Trophoblast cell (in vitro differentiated cells and primary cell): ENCODE results near the gene SPG11. TPM values are rescaled to one million over a fixed set of nuclear protein-coding genes. Genes with fewer than 3 reads are reported as not detected.
A peak's percentile ranks its signal among the peaks of the same experiment; 100 is the strongest.

Experiments used
- DNase-seq, 2 donors: peaks; one replicate each; pipeline ENCODE4 v3.0.0-alpha.2; 2016
- H2AFZ ChIP-seq: 2 replicates; pipeline ENCODE4 v1.6.1; 2013; ENCODE audit warnings: low read length, moderate library complexity, mild to moderate bottlenecking; ENCODE audit not compliant: insufficient read depth, poor library complexity
- H2AK5ac ChIP-seq: 2 replicates; pipeline ENCODE4 v1.6.1; 2013; ENCODE audit warnings: mild to moderate bottlenecking, low read length
- H2BK120ac ChIP-seq: 2 replicates; pipeline ENCODE4 v1.6.1; 2013; ENCODE audit warnings: low read length, mild to moderate bottlenecking, moderate library complexity; ENCODE audit not compliant: insufficient read depth, poor library complexity
- H2BK12ac ChIP-seq: 2 replicates; pipeline ENCODE4 v1.6.1; 2013; ENCODE audit warnings: mild to moderate bottlenecking, low read length, moderate library complexity
- H2BK5ac ChIP-seq: 2 replicates; pipeline ENCODE4 v1.6.1; 2013; ENCODE audit warnings: low read length, low read depth, moderate library complexity, mild to moderate bottlenecking; ENCODE audit not compliant: poor library complexity
- H3K14ac ChIP-seq: 2 replicates; pipeline ENCODE4 v1.6.1; 2013; ENCODE audit warnings: mild to moderate bottlenecking, low read length
- H3K18ac ChIP-seq: 2 replicates; pipeline ENCODE4 v1.6.1; 2013; ENCODE audit warnings: mild to moderate bottlenecking, low read length
- H3K23ac ChIP-seq: 2 replicates; pipeline ENCODE4 v1.6.1; 2013; ENCODE audit warnings: low read length
- H3K27ac ChIP-seq: 2 replicates; pipeline ENCODE4 v1.5.1; 2013; ENCODE audit warnings: low read depth, mild to moderate bottlenecking, inconsistent platforms, low read length, moderate library complexity
- H3K27me3 ChIP-seq: 2 replicates; pipeline ENCODE4 v1.6.1; 2013; ENCODE audit warnings: inconsistent platforms, mild to moderate bottlenecking, low read length, moderate library complexity; ENCODE audit not compliant: insufficient read depth
- H3K36me3 ChIP-seq, 2 experiments: 1 replicate in 1 of 2; 2 replicates in 1 of 2; pipeline ENCODE4 v1.6.1; 2013; ENCODE audit warnings: low read length in 2 of 2, mild to moderate bottlenecking in 2 of 2, moderate library complexity in 1 of 2; ENCODE audit not compliant: insufficient read depth in 2 of 2, control insufficient read depth in 1 of 2
- H3K4ac ChIP-seq: 2 replicates; pipeline ENCODE4 v1.6.1; 2013; ENCODE audit warnings: low read depth, mild to moderate bottlenecking, low read length, moderate library complexity
- H3K4me1 ChIP-seq, 2 experiments: 1 replicate in 1 of 2; 2 replicates in 1 of 2; pipeline ENCODE4 v1.6.1; 2013; ENCODE audit warnings: low read length in 2 of 2, mild to moderate bottlenecking in 2 of 2, moderate library complexity in 1 of 2; ENCODE audit not compliant: insufficient read depth in 2 of 2, control insufficient read depth in 1 of 2
- H3K4me2 ChIP-seq: 2 replicates; pipeline ENCODE4 v1.6.1; 2013; ENCODE audit warnings: inconsistent platforms, mild to moderate bottlenecking, low read length, moderate library complexity
- H3K4me3 ChIP-seq: 2 replicates; pipeline ENCODE4 v1.5.1; 2013; ENCODE audit warnings: mild to moderate bottlenecking, low read depth, low read length, inconsistent platforms
- H3K79me1 ChIP-seq: one replicate; pipeline ENCODE4 v1.6.1; 2013; ENCODE audit warnings: low read length
- H3K79me2 ChIP-seq: 2 replicates; pipeline ENCODE4 v1.6.1; 2013; ENCODE audit warnings: low read length, mild to moderate bottlenecking; ENCODE audit not compliant: control insufficient read depth, insufficient read depth, poor library complexity
- H3K9ac ChIP-seq: 2 replicates; pipeline ENCODE4 v1.6.1; 2013; ENCODE audit warnings: mild to moderate bottlenecking, low read length
- H3K9me3 ChIP-seq: 2 replicates; pipeline ENCODE4 v1.6.1; 2013; ENCODE audit warnings: low read depth, mild to moderate bottlenecking, control low read depth, inconsistent platforms, low read length; ENCODE audit not compliant: insufficient read depth
- H4K12ac ChIP-seq: 2 replicates; pipeline ENCODE4 v1.6.1; 2013; ENCODE audit warnings: low read depth, mild to moderate bottlenecking, low read length, moderate library complexity
- H4K8ac ChIP-seq: 2 replicates; pipeline ENCODE4 v1.6.1; 2013; ENCODE audit warnings: low read depth, mild to moderate bottlenecking, low read length, moderate library complexity
- H4K91ac ChIP-seq: one replicate; pipeline ENCODE4 v1.6.1; 2013; ENCODE audit warnings: low read depth, mild to moderate bottlenecking, low read length, moderate library complexity
- WGBS: extraction: QIAGEN DNeasy Blood & Tissue Kit; methylation state at CpG from one replicate; pipeline ENCODE4 v1.1.7; 2013; ENCODE audit warnings: missing lambda C conversion rate; ENCODE audit not compliant: insufficient read length, insufficient coverage; ENCODE audit errors: extremely low coverage; 5-methylcytosine and 5-hydroxymethylcytosine counted together
- polyA plus RNA-seq: library from polyadenylated mRNA; stranded (reverse); fragments of 200-250 nt; gene quantifications from 2 replicates; pipeline ENCODE4 v1.2.3, GENCODE V29; 2013

The SPG11 gene, protein sequence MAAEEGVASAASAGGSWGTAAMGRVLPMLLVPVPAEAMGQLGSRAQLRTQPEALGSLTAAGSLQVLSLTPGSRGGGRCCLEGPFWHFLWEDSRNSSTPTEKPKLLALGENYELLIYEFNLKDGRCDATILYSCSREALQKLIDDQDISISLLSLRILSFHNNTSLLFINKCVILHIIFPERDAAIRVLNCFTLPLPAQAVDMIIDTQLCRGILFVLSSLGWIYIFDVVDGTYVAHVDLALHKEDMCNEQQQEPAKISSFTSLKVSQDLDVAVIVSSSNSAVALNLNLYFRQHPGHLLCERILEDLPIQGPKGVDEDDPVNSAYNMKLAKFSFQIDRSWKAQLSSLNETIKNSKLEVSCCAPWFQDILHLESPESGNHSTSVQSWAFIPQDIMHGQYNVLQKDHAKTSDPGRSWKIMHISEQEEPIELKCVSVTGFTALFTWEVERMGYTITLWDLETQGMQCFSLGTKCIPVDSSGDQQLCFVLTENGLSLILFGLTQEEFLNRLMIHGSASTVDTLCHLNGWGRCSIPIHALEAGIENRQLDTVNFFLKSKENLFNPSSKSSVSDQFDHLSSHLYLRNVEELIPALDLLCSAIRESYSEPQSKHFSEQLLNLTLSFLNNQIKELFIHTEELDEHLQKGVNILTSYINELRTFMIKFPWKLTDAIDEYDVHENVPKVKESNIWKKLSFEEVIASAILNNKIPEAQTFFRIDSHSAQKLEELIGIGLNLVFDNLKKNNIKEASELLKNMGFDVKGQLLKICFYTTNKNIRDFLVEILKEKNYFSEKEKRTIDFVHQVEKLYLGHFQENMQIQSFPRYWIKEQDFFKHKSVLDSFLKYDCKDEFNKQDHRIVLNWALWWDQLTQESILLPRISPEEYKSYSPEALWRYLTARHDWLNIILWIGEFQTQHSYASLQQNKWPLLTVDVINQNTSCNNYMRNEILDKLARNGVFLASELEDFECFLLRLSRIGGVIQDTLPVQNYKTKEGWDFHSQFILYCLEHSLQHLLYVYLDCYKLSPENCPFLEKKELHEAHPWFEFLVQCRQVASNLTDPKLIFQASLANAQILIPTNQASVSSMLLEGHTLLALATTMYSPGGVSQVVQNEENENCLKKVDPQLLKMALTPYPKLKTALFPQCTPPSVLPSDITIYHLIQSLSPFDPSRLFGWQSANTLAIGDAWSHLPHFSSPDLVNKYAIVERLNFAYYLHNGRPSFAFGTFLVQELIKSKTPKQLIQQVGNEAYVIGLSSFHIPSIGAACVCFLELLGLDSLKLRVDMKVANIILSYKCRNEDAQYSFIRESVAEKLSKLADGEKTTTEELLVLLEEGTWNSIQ (N-terminal part only)
- polyA plus RNA-seq, result 13.9 and 16.3 TPM in 2 replicates

DNA sequence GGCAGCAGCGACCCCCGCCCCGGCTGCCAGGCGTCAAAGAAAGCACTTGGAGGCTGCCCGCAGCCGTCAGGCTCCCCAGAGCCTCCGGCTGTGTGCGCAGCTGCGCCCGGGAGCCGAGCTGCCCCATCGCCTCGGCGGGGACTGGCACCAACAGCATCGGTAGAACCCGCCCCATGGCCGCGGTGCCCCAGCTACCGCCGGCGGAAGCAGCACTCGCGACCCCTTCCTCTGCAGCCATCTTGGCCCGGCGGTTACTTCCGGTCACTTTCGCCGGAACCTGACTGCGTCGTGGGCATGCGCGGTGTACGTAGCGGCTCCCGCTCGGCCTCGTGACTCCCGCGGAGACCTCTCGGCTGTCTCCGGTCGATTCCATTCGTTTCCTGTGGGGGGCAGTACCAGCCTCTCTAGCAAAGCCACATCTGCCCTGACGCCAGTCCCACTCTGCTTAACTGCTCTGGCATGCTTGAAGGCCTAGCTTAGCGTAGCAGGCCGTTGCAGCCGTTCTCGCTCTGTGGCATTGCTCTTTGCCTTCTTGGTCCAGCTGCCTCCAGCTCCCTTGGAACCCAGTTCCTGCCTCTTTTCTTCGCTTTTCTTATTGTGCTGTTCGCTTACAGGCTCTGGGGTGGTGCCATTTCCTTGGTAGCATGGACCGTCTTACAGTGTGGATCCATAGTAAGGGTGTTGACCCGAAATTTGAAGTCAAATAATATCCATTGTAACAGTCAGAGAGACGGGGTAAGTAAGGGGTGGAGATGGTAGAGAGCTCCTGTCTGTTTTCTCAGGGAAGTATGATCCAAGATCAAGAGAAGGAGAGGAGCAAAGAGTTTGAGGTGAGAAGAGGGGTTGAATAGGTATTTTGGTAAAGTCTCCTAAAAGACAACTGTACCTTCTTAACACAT, at the start of gene SPG11:
Gene SPG11, minus strand, starts transcription at position 253 of the 899 bp plus-strand sequence. Its CDS starts 15 bp downstream, at position 238.
- H2BK120ac ChIP-seq, result peak within 1 kb of the TSS; percentile 65
- no CpG with 5 or more reads among the region's 53 CpGs for WGBS
- peak within 1 kb of the TSS; percentile 93 for H3K4me3 ChIP-seq
- H3K36me3 ChIP-seq, result peaks cover 0 to 2% of the 10 kb centered on the region in 2 experiments
- H2AK5ac ChIP-seq, result no peak within 1 kb of the TSS
- H3K9ac ChIP-seq, result peak within 1 kb of the TSS; percentile 94
- no peak within 1 kb of the TSS for H2BK12ac ChIP-seq
- no peaks in the 10 kb centered on the region for H3K9me3 ChIP-seq
- H2AFZ ChIP-seq, result peak within 1 kb of the TSS; percentile 83
- peak within 1 kb of the TSS; percentile 59 for H3K4ac ChIP-seq
- peaks cover 5% of the 10 kb centered on the region for H3K79me1 ChIP-seq
- no peak within 1 kb of the TSS for H3K23ac ChIP-seq
- H3K4me1 ChIP-seq, result peaks cover 2 to 5% of the 10 kb centered on the region in 2 experiments
- no peaks in the 10 kb centered on the region for H3K27me3 ChIP-seq
- peak within 1 kb of the TSS; percentile 61 for H3K27ac ChIP-seq
- H3K18ac ChIP-seq, result peak within 1 kb of the TSS; percentile 80
- H4K91ac ChIP-seq, result peak within 1 kb of the TSS; percentile 78
- DNase-seq, result peak; percentile 99 to 100
- peak within 1 kb of the TSS; percentile 91 for H4K12ac ChIP-seq
- H4K8ac ChIP-seq, result peak within 1 kb of the TSS; percentile 98
- peak within 1 kb of the TSS; percentile 39 for H2BK5ac ChIP-seq
- peak within 1 kb of the TSS; percentile 93 for H3K14ac ChIP-seq
- H3K4me2 ChIP-seq, result peak within 1 kb of the TSS; percentile 86
- H3K79me2 ChIP-seq, result peaks cover 5% of the 10 kb centered on the region

DNA sequence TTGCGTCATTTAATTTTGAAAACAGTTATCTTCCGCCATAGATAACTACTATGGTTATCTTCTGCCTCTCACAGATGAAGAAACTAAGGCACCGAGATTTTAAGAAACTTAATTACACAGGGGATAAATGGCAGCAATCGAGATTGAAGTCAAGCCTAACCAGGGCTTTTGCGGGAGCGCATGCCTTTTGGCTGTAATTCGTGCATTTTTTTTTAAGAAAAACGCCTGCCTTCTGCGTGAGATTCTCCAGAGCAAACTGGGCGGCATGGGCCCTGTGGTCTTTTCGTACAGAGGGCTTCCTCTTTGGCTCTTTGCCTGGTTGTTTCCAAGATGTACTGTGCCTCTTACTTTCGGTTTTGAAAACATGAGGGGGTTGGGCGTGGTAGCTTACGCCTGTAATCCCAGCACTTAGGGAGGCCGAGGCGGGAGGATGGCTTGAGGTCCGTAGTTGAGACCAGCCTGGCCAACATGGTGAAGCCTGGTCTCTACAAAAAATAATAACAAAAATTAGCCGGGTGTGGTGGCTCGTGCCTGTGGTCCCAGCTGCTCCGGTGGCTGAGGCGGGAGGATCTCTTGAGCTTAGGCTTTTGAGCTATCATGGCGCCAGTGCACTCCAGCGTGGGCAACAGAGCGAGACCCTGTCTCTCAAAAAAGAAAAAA, 49.0 kb upstream of the SPG11 start:
- Histone ChIP-seq H3K4me2 (peak overlapping the region; percentile 73), H3K79me2 (peaks cover 3% of the 10 kb centered on the region), H4K8ac (no peak overlapping the region), H3K14ac (no peak overlapping the region), H2AK5ac (no peak overlapping the region), H3K18ac (no peak overlapping the region), H4K91ac (no peak overlapping the region), H2BK5ac (no peak overlapping the region), H2BK120ac (no peak overlapping the region), H3K4me3 (no peak overlapping the region), H3K4ac (no peak overlapping the region), H2BK12ac (no peak overlapping the region), H2AFZ (no peak overlapping the region), H3K4me1 (peaks cover 2 to 5% of the 10 kb centered on the region in 2 experiments), H3K27ac (no peak overlapping the region), H3K36me3 (peaks cover 0 to 11% of the 10 kb centered on the region in 2 experiments), H4K12ac (no peak overlapping the region), H3K79me1 (peaks cover 6% of the 10 kb centered on the region), H3K27me3 (no peaks in the 10 kb centered on the region), H3K9me3 (peaks cover 1% of the 10 kb centered on the region), H3K9ac (no peak overlapping the region), H3K23ac (no peak overlapping the region)
- DNase-seq, result peak; percentile 50 to 69
- WGBS, result no CpG with 5 or more reads among the region's 24 CpGs

DNA sequence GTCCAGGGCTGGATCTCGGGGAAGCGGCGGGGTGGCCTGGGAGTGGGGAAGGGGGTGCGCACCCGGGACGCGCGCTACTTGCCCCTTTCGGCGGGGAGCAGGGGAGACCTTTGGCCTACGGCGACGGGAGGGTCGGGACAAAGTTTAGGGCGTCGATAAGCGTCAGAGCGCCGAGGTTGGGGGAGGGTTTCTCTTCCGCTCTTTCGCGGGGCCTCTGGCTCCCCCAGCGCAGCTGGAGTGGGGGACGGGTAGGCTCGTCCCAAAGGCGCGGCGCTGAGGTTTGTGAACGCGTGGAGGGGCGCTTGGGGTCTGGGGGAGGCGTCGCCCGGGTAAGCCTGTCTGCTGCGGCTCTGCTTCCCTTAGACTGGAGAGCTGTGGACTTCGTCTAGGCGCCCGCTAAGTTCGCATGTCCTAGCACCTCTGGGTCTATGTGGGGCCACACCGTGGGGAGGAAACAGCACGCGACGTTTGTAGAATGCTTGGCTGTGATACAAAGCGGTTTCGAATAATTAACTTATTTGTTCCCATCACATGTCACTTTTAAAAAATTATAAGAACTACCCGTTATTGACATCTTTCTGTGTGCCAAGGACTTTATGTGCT, 48.4 kb upstream of the SPG11 start:
- Histone ChIP-seq H3K36me3 (peaks cover 0 to 10% of the 10 kb centered on the region in 2 experiments), H2AK5ac (no peak overlapping the region), H3K79me2 (peaks cover 3% of the 10 kb centered on the region), H3K9me3 (peaks cover 1% of the 10 kb centered on the region), H3K4ac (peak overlapping the region; percentile 20), H3K9ac (peak overlapping the region; percentile 53), H3K4me1 (peaks cover 9 to 10% of the 10 kb centered on the region in 2 experiments), H3K14ac (peak overlapping the region; percentile 54), H3K27me3 (no peaks in the 10 kb centered on the region), H3K23ac (no peak overlapping the region), H4K91ac (peak overlapping the region; percentile 3), H4K12ac (no peak overlapping the region), H2AFZ (peak overlapping the region; percentile 12), H2BK12ac (peak overlapping the region; percentile 47), H3K27ac (peak overlapping the region; percentile 49), H3K4me3 (peak overlapping the region; percentile 73), H3K79me1 (peaks cover 6% of the 10 kb centered on the region), H3K4me2 (peak overlapping the region; percentile 73), H4K8ac (peak overlapping the region; percentile 50), H2BK120ac (peak overlapping the region; percentile 2), H3K18ac (peak overlapping the region; percentile 67), H2BK5ac (peak overlapping the region; percentile 47)
- WGBS, result no CpG with 5 or more reads among the region's 46 CpGs
- DNase-seq, result peak; percentile 25 to 57
